GM12873 (cell line): ENCODE data around the gene PCGF6.

ENCODE experiments used
- CTCF ChIP-seq: IDR thresholded peaks from 2 replicates; pipeline ENCODE4 v1.5.1; 2012; ENCODE audit warnings: low read depth, mild to moderate bottlenecking, moderate library complexity, low read length, control low read depth; ENCODE audit not compliant: insufficient read depth; ENCODE audit errors: missing control alignments

Gene PCGF6

GRCh38 chr10:103265717-103266329, 85.1 kb downstream of the PCGF6 start:
- no peak for TF ChIP-seq CTCF

GRCh38 chr10:103262229-103262628, 88.7 kb downstream of the PCGF6 start:
- TF ChIP-seq CTCF: no peak

- TF ChIP-seq CTCF: no peak
Measured at GRCh38 chr10:103259989-103260388, 91.0 kb downstream of the PCGF6 start.

- no peak for TF ChIP-seq CTCF
Measured at GRCh38 chr10:103257812-103258211, 93.1 kb downstream of the PCGF6 start.

- no peak for TF ChIP-seq CTCF
Measured at GRCh38 chr10:103256613-103257012, 94.3 kb downstream of the PCGF6 start.

- TF ChIP-seq CTCF: no peak
Measured at GRCh38 chr10:103254538-103255325, 96.2 kb downstream of the PCGF6 start.

GRCh38 chr10:103254113-103254512, 96.8 kb downstream of the PCGF6 start:
- TF ChIP-seq CTCF: no peak
